Measurements from ENCODE around the gene ASIP. TPM values are rescaled to one million over a fixed set of nuclear protein-coding genes. Genes with fewer than 3 reads are reported as not detected.

The ASIP gene
- total and polyA plus RNA-seq, 5 donors from 2014 or later, result not detected

DNA sequence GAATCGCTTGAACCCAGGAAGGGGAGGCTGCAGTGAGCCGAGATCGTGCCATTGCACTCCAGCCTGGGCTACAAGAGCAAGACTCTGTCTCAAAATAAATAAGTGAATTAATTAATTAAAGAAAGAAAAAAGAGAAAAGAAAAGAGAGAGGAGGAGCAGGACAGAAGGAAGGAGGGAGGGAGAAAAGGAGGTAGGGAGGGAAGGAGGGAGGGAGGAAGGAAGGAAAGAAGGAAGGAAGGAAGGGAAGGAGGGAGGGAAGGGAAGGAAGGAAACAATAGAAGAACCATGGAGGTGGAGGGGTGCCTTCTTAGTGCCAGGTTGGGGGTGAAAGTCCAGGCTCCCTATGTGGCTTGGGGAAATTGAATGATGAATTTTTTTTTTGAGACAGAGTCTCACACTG, 68.5 kb downstream of the ASIP start:
- peaks cover 0 to 13% (median 4%) of the 10 kb centered on the region in 4 donors for H3K4me1 Mint-ChIP-seq
- H3K36me3 ChIP-seq (ENCODE audit: control insufficient read depth, insufficient read depth, low read length), result no peaks in the 10 kb centered on the region
- no peak overlapping the region for H3K27ac ChIP-seq (ENCODE audit: insufficient read depth, low read length, poor library complexity, severe bottlenecking)
- H3K27ac Mint-ChIP-seq, result no peak overlapping the region
- no peak overlapping the region for H3K4me3 ChIP-seq (ENCODE audit: low read depth, low read length)
- H3K27me3 ChIP-seq (ENCODE audit: control insufficient read depth, insufficient read depth, low read length), result peaks cover 5% of the 10 kb centered on the region
- H3K27me3 Mint-ChIP-seq, result peaks cover 41% of the 10 kb centered on the region
- no peaks in the 10 kb centered on the region for H3K9me3 ChIP-seq (ENCODE audit: control insufficient read depth in 2 of 2, low read length in 2 of 2)
- ATAC-seq (ENCODE audit: low read depth in 2 of 2), result no peak
- no peaks in the 10 kb centered on the region for H3K36me3 Mint-ChIP-seq
- DNase-seq, result no peak
- no peak overlapping the region for H3K4me3 Mint-ChIP-seq
- H3K4me1 ChIP-seq (ENCODE audit: control insufficient read depth, insufficient read depth, low read length, poor library complexity, severe bottlenecking), result peaks cover 11% of the 10 kb centered on the region
- no peaks in the 10 kb centered on the region for H3K9me3 Mint-ChIP-seq

DNA sequence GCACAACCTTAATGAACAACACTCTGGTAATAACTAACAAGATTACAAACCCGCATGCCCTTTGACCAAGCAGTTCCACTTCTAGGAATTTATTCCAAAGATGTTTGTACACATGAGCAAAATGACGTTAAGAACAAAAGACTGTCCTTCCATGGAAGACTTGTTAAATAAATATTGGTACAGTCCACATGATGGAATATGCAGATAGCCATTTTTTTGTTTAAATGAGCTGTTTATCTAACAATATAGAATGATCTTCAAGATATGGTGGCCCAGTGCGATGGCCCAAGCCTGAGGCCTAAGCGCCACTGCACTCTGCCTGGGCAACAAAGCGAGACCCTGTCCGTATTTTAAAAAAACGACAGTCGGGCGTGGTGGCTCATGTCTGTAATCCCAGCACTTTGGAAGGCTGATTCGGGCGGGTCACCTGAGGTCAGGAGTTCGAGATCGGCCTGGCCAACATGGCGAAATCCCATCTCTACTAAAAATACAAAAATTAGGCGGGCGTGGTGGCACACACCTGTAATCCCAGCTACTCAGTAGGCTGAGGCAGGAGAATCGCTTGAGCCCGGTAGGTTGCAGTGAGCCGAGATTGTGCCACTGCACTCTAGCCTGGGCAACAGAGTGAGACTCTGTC, 69.4 kb downstream of the ASIP start:
- H3K27ac Mint-ChIP-seq, result no peak overlapping the region
- no peak overlapping the region for H3K27ac ChIP-seq (ENCODE audit: insufficient read depth, low read length, poor library complexity, severe bottlenecking)
- peaks cover 41% of the 10 kb centered on the region for H3K27me3 Mint-ChIP-seq
- H3K27me3 ChIP-seq (ENCODE audit: control insufficient read depth, insufficient read depth, low read length), result peaks cover 3% of the 10 kb centered on the region
- no peaks in the 10 kb centered on the region for H3K36me3 Mint-ChIP-seq
- H3K4me1 Mint-ChIP-seq, result peaks cover 0 to 13% (median 4%) of the 10 kb centered on the region in 4 donors
- no peak overlapping the region for H3K4me3 Mint-ChIP-seq
- no peak for DNase-seq
- H3K36me3 ChIP-seq (ENCODE audit: control insufficient read depth, insufficient read depth, low read length), result no peaks in the 10 kb centered on the region
- ATAC-seq (ENCODE audit: low read depth in 2 of 2), result no peak
- H3K9me3 ChIP-seq (ENCODE audit: control insufficient read depth in 2 of 2, low read length in 2 of 2), result no peaks in the 10 kb centered on the region
- no peaks in the 10 kb centered on the region for H3K9me3 Mint-ChIP-seq
- H3K4me3 ChIP-seq (ENCODE audit: low read depth, low read length), result no peak overlapping the region
- peaks cover 11% of the 10 kb centered on the region for H3K4me1 ChIP-seq (ENCODE audit: control insufficient read depth, insufficient read depth, low read length, poor library complexity, severe bottlenecking)

DNA sequence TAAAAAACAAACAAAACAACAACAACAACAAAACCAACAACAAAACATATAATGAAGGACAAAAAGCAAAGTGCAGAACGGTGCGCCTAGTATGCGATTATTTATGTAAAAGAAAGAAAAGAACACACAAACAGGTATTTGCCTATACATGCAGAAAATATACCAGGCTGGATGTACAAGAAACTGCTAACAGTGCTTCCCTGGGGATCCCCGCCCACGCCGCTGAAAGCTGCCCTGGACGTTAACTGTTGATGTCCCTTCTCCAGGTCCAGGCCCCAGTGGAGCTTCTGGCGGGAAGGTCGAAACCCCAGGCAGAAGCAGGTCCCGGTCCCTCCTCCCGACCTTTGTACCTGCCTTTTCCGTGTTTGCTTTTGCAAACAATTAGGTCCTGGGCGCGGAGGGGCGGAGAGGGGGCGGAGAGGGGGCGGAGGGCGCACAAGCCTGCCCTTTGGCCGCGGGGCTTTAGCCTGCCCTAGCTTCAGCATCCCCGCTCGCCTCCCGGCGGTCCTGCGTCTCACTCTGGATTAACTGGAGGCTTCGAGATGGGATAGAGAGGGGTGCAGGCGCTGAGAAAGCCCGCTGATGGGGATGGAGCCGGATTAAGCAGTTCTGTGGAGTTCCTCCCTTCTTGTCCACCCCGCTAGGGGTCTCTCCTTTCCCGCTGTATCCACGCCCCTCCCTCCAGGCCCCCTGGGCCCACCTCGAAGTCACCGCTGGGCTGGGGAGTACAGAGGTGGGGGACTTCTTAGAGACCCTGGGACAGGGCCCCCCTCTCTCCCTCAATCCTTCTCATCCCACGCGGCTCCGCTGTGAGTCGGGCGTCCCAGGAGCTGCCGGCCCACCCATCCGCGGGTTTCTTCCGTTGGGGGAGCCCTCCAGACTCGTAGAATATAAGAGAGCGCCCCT, 70.1 kb downstream of the ASIP start:
- Mint-ChIP-seq H3K27ac (no peak overlapping the region), H3K4me1 (peaks cover 0 to 13% (median 4%) of the 10 kb centered on the region in 4 donors), H3K36me3 (no peaks in the 10 kb centered on the region), H3K9me3 (no peaks in the 10 kb centered on the region), H3K4me3 (peak overlapping the region in 1 of 4 donors; percentile 24), H3K27me3 (peaks cover 41% of the 10 kb centered on the region)
- Histone ChIP-seq H3K4me1 (ENCODE audit: control insufficient read depth, insufficient read depth, low read length, poor library complexity, severe bottlenecking) (peaks cover 11% of the 10 kb centered on the region), H3K27me3 (ENCODE audit: control insufficient read depth, insufficient read depth, low read length) (peaks cover 3% of the 10 kb centered on the region), H3K27ac (ENCODE audit: insufficient read depth, low read length, poor library complexity, severe bottlenecking) (no peak overlapping the region), H3K36me3 (ENCODE audit: control insufficient read depth, insufficient read depth, low read length) (no peaks in the 10 kb centered on the region), H3K9me3 (ENCODE audit: control insufficient read depth in 2 of 2, low read length in 2 of 2) (no peaks in the 10 kb centered on the region), H3K4me3 (ENCODE audit: low read depth, low read length) (no peak overlapping the region)
- DNase-seq (no peak), ATAC-seq (ENCODE audit: low read depth in 2 of 2) (no peak)

DNA sequence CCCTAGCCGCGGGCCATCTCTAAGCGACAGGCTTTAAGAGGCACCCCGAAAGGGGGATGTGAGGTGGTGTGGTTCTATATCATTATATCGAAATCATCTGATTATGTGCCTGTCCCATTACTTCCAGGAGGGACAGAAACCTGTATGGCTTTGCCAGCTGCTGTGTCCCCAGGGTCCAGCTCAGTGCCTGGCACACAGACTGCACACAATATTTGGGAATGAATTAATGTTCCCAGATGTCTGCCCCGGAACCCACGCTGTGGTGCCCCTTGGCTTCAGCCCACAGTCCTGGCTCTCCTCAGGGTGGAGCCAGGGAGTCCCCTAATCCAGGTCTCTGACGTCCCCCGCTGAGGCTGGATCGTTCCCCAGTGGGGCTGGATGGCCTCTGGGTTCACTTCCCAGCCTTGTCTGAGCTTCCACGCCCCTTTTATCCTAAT, 70.8 kb downstream of the ASIP start:
- ATAC-seq (ENCODE audit: low read depth in 2 of 2) (no peak), DNase-seq (no peak)
- H3K4me3 ChIP-seq (ENCODE audit: low read depth, low read length), result no peak overlapping the region
- H3K36me3 ChIP-seq (ENCODE audit: control insufficient read depth, insufficient read depth, low read length), result no peaks in the 10 kb centered on the region
- Mint-ChIP-seq H3K9me3 (no peaks in the 10 kb centered on the region), H3K4me3 (no peak overlapping the region), H3K27me3 (peaks cover 41% of the 10 kb centered on the region), H3K36me3 (no peaks in the 10 kb centered on the region), H3K27ac (no peak overlapping the region), H3K4me1 (peaks cover 0 to 13% (median 4%) of the 10 kb centered on the region in 4 donors)
- peaks cover 3% of the 10 kb centered on the region for H3K27me3 ChIP-seq (ENCODE audit: control insufficient read depth, insufficient read depth, low read length)
- peaks cover 11% of the 10 kb centered on the region for H3K4me1 ChIP-seq (ENCODE audit: control insufficient read depth, insufficient read depth, low read length, poor library complexity, severe bottlenecking)
- H3K9me3 ChIP-seq (ENCODE audit: control insufficient read depth in 2 of 2, low read length in 2 of 2), result no peaks in the 10 kb centered on the region
- no peak overlapping the region for H3K27ac ChIP-seq (ENCODE audit: insufficient read depth, low read length, poor library complexity, severe bottlenecking)

- no peak overlapping the region for H3K27ac ChIP-seq (ENCODE audit: insufficient read depth, low read length, poor library complexity, severe bottlenecking)
- no peak overlapping the region for H3K4me3 ChIP-seq (ENCODE audit: low read depth, low read length)
- Mint-ChIP-seq H3K4me3 (peak overlapping the region in 1 of 4 donors; percentile 13), H3K27ac (no peak overlapping the region), H3K36me3 (no peaks in the 10 kb centered on the region), H3K9me3 (no peaks in the 10 kb centered on the region), H3K27me3 (peaks cover 41% of the 10 kb centered on the region), H3K4me1 (peaks cover 0 to 13% (median 4%) of the 10 kb centered on the region in 4 donors)
- H3K9me3 ChIP-seq (ENCODE audit: control insufficient read depth in 2 of 2, low read length in 2 of 2), result no peaks in the 10 kb centered on the region
- DNase-seq (peak; percentile 76 to 88 (median 84)), ATAC-seq (ENCODE audit: low read depth in 2 of 2) (peak; percentile 99 to 100)
- no peaks in the 10 kb centered on the region for H3K36me3 ChIP-seq (ENCODE audit: control insufficient read depth, insufficient read depth, low read length)
- H3K4me1 ChIP-seq (ENCODE audit: control insufficient read depth, insufficient read depth, low read length, poor library complexity, severe bottlenecking), result peaks cover 11% of the 10 kb centered on the region
- peaks cover 3% of the 10 kb centered on the region for H3K27me3 ChIP-seq (ENCODE audit: control insufficient read depth, insufficient read depth, low read length)
Observed at GRCh38 chr20:34312544-34313217, 71.5 kb downstream of the ASIP start.

DNA sequence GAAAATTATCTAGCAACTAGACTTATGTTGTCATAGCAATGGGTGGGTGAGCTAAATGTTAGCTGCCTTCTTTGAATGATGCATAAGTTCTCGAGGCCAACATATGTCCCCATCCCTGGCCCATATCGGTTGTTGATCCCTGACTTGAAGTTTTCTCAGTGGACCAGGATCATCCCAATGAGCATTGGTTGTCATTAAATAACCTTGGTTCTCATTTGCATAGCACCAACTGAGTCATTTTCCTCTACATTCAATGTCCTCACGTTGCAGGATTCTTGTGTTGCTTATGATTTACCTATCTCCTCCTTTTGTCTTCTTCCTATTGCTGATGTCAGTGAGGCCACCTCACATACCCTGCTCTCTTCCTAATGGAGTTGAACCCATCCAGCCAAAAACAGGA, 74.0 kb downstream of the ASIP start:
- DNase-seq, result no peak
- H3K9me3 Mint-ChIP-seq, result no peaks in the 10 kb centered on the region
- no peak overlapping the region for H3K27ac ChIP-seq (ENCODE audit: insufficient read depth, low read length, poor library complexity, severe bottlenecking)
- H3K4me1 Mint-ChIP-seq, result peaks cover 0 to 13% (median 4%) of the 10 kb centered on the region in 4 donors
- H3K27me3 ChIP-seq (ENCODE audit: control insufficient read depth, insufficient read depth, low read length), result peaks cover 3% of the 10 kb centered on the region
- H3K4me1 ChIP-seq (ENCODE audit: control insufficient read depth, insufficient read depth, low read length, poor library complexity, severe bottlenecking), result peaks cover 11% of the 10 kb centered on the region
- H3K9me3 ChIP-seq (ENCODE audit: control insufficient read depth in 2 of 2, low read length in 2 of 2), result no peaks in the 10 kb centered on the region
- H3K36me3 ChIP-seq (ENCODE audit: control insufficient read depth, insufficient read depth, low read length), result no peaks in the 10 kb centered on the region
- ATAC-seq (ENCODE audit: low read depth in 2 of 2), result no peak
- H3K4me3 Mint-ChIP-seq, result no peak overlapping the region
- H3K36me3 Mint-ChIP-seq, result no peaks in the 10 kb centered on the region
- no peak overlapping the region for H3K4me3 ChIP-seq (ENCODE audit: low read depth, low read length)
- no peak overlapping the region for H3K27ac Mint-ChIP-seq
- H3K27me3 Mint-ChIP-seq, result peaks cover 41% of the 10 kb centered on the region

DNA sequence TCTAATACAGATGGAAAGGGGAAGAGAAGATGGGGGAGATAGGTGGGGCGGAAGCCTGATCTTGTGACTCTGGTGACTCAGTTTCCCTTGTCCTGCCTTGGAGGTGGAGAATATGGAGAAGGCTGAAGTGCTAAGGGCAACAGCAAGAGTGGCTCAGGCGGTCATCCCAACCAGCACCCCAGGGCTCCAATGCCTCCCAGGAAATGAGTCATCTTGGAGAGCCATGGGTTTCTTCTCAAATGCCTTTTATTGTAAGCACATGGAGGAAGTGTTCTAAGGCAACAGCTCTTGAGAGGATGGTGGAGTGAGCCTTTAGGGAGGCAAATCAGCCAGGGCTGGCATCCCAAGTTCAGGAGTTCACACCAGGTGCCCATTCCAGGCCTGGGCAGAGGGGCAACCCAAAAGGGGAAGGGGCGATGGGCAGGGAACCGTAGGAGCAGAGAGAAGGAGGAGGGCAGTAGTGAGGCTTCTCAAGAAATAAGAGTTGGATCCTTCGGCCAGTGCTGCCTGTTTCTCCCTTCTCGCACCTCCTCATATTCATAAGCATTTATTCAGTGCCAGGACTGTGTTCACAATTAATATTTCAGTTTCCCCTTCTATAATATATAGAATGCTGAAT, 75.1 kb downstream of the ASIP start:
- peaks cover 11% of the 10 kb centered on the region for H3K4me1 ChIP-seq (ENCODE audit: control insufficient read depth, insufficient read depth, low read length, poor library complexity, severe bottlenecking)
- Mint-ChIP-seq H3K27me3 (peaks cover 32% of the 10 kb centered on the region), H3K36me3 (no peaks in the 10 kb centered on the region), H3K4me3 (no peak overlapping the region), H3K27ac (no peak overlapping the region), H3K9me3 (no peaks in the 10 kb centered on the region), H3K4me1 (peaks cover 0 to 13% (median 4%) of the 10 kb centered on the region in 4 donors)
- no peaks in the 10 kb centered on the region for H3K36me3 ChIP-seq (ENCODE audit: control insufficient read depth, insufficient read depth, low read length)
- no peaks in the 10 kb centered on the region for H3K27me3 ChIP-seq (ENCODE audit: control insufficient read depth, insufficient read depth, low read length)
- H3K9me3 ChIP-seq (ENCODE audit: control insufficient read depth in 2 of 2, low read length in 2 of 2), result no peaks in the 10 kb centered on the region
- no peak for DNase-seq
- no peak overlapping the region for H3K27ac ChIP-seq (ENCODE audit: insufficient read depth, low read length, poor library complexity, severe bottlenecking)
- H3K4me3 ChIP-seq (ENCODE audit: low read depth, low read length), result no peak overlapping the region
- no peak for ATAC-seq (ENCODE audit: low read depth in 2 of 2)

Data from CD4-positive, CD25-positive, alpha-beta regulatory T cell (primary cell).